Natural killer cell treated with Interleukin-12 subunit alpha and Interleukin-12 subunit beta and Interleukin-15 and Interleukin-18, amount 100 ng/mL, for 72 hours (primary cell): ENCODE results near the gene BTG4. TPM values are rescaled to one million over a fixed set of nuclear protein-coding genes. Genes with fewer than 3 reads are reported as not detected.

ENCODE experiments used
- ATAC-seq, 2 donors: fragments of 150-1000 bp; cut with Tn5 transposase in 1 of 2; sonication (Bioruptor Pico), chemical (Tn5 transposase) in 1 of 2; 2 replicates each; pipeline ENCODE4 v1.10.0; 2021
- DNase-seq: peaks from one replicate; pipeline ENCODE4 v3.0.0; 2022; ENCODE audit warnings: low spot score
- H3K27ac Mint-ChIP-seq, 2 donors: 1 replicate in 1 of 2; 2 replicates in 1 of 2; pipeline ENCODE4 v1.8.0; 2022; ENCODE audit warnings: mixed read lengths in 2 of 2, mild to moderate bottlenecking in 1 of 2, moderate library complexity in 1 of 2
- H3K27me3 Mint-ChIP-seq, 2 donors: 1 replicate in 1 of 2; 2 replicates in 1 of 2; pipeline ENCODE4 v1.8.0; 2022; ENCODE audit warnings: mixed read lengths in 2 of 2
- H3K36me3 Mint-ChIP-seq: one replicate; pipeline ENCODE4 v1.8.0; 2022; ENCODE audit warnings: mixed read lengths
- H3K4me1 Mint-ChIP-seq, 2 donors: 1 replicate in 1 of 2; 2 replicates in 1 of 2; pipeline ENCODE4 v1.8.0; 2022; ENCODE audit warnings: low read depth in 2 of 2, mixed read lengths in 2 of 2, mild to moderate bottlenecking in 1 of 2
- H3K4me3 Mint-ChIP-seq: one replicate; pipeline ENCODE4 v1.8.0; 2022; ENCODE audit warnings: mixed read lengths
- H3K9me3 Mint-ChIP-seq: 2 replicates; pipeline ENCODE4 v1.8.0; 2022; ENCODE audit warnings: mixed read lengths
- total RNA-seq, 2 donors: library from RNA; stranded (reverse); gene quantifications; one replicate each; pipeline ENCODE4 v1.2.3, GENCODE V29; 2022

Gene BTG4
- total RNA-seq, 2 donors from 2014 or later: not detected

- Mint-ChIP-seq H3K36me3 (no peaks in the 10 kb centered on the region), H3K9me3 (no peaks in the 10 kb centered on the region), H3K4me1 (no peaks in the 10 kb centered on the region), H3K4me3 (no peak overlapping the region), H3K27ac (no peak overlapping the region), H3K27me3 (peaks cover 33 to 57% of the 10 kb centered on the region in 2 donors)
- DNase-seq (no peak), ATAC-seq (no peak)
Observed at GRCh38 chr11:111502611-111503010, 9.6 kb downstream of the BTG4 start.

- ATAC-seq (no peak), DNase-seq (no peak)
- Mint-ChIP-seq H3K27ac (no peak overlapping the region), H3K9me3 (no peaks in the 10 kb centered on the region), H3K36me3 (no peaks in the 10 kb centered on the region), H3K27me3 (peaks cover 32 to 50% of the 10 kb centered on the region in 2 donors), H3K4me1 (no peaks in the 10 kb centered on the region), H3K4me3 (no peak overlapping the region)
Observed at GRCh38 chr11:111500481-111500880, 11.7 kb downstream of the BTG4 start.

GRCh38 chr11:111499483-111499882 is 12.7 kb downstream of the BTG4 start:
- Mint-ChIP-seq H3K36me3 (no peaks in the 10 kb centered on the region), H3K4me3 (no peak overlapping the region), H3K27me3 (peaks cover 29 to 42% of the 10 kb centered on the region in 2 donors), H3K27ac (no peak overlapping the region), H3K4me1 (no peaks in the 10 kb centered on the region), H3K9me3 (no peaks in the 10 kb centered on the region)
- ATAC-seq (no peak), DNase-seq (no peak)

GRCh38 chr11:111494040-111494439 is 18.1 kb downstream of the BTG4 start:
- H3K4me3 Mint-ChIP-seq: no peak overlapping the region
- DNase-seq: no peak
- H3K27ac Mint-ChIP-seq: no peak overlapping the region
- H3K27me3 Mint-ChIP-seq: peaks cover 30 to 45% of the 10 kb centered on the region in 2 donors
- no peaks in the 10 kb centered on the region for H3K9me3 Mint-ChIP-seq
- H3K36me3 Mint-ChIP-seq: no peaks in the 10 kb centered on the region
- H3K4me1 Mint-ChIP-seq: no peaks in the 10 kb centered on the region
- no peak for ATAC-seq

GRCh38 chr11:111490496-111490895 is 21.7 kb downstream of the BTG4 start:
- no peaks in the 10 kb centered on the region for H3K4me1 Mint-ChIP-seq
- DNase-seq (no peak), ATAC-seq (no peak)
- no peak overlapping the region for H3K4me3 Mint-ChIP-seq
- H3K27me3 Mint-ChIP-seq: peaks cover 28 to 46% of the 10 kb centered on the region in 2 donors
- no peak overlapping the region for H3K27ac Mint-ChIP-seq
- H3K36me3 Mint-ChIP-seq: peaks cover 5% of the 10 kb centered on the region
- H3K9me3 Mint-ChIP-seq: no peaks in the 10 kb centered on the region

- no peak overlapping the region for H3K27ac Mint-ChIP-seq
- DNase-seq (no peak), ATAC-seq (no peak)
- no peak overlapping the region for H3K4me3 Mint-ChIP-seq
- H3K27me3 Mint-ChIP-seq: peaks cover 27 to 75% of the 10 kb centered on the region in 2 donors
- H3K36me3 Mint-ChIP-seq: peaks cover 17% of the 10 kb centered on the region
- peaks cover 4% of the 10 kb centered on the region for H3K9me3 Mint-ChIP-seq
- H3K4me1 Mint-ChIP-seq: no peaks in the 10 kb centered on the region
Observed at GRCh38 chr11:111483431-111483830, 28.8 kb downstream of the BTG4 start.

- no peak overlapping the region for H3K4me3 Mint-ChIP-seq
- H3K4me1 Mint-ChIP-seq: no peaks in the 10 kb centered on the region
- peaks cover 25 to 69% of the 10 kb centered on the region in 2 donors for H3K27me3 Mint-ChIP-seq
Observed at GRCh38 chr11:111479666-111480065, 32.5 kb downstream of the BTG4 start.

GRCh38 chr11:111477898-111478297 is 34.3 kb downstream of the BTG4 start:
- Mint-ChIP-seq H3K27ac (no peak overlapping the region), H3K27me3 (peaks cover 25 to 52% of the 10 kb centered on the region in 2 donors), H3K36me3 (peaks cover 2% of the 10 kb centered on the region), H3K4me1 (no peaks in the 10 kb centered on the region), H3K9me3 (no peaks in the 10 kb centered on the region), H3K4me3 (no peak overlapping the region)
- ATAC-seq (no peak), DNase-seq (no peak)

More at GRCh38 chr11:111479666-111480065, 32.5 kb downstream of the BTG4 start:
- ATAC-seq (no peak), DNase-seq (no peak)
- Mint-ChIP-seq H3K27ac (no peak overlapping the region), H3K36me3 (peaks cover 12% of the 10 kb centered on the region), H3K9me3 (peaks cover 4% of the 10 kb centered on the region)

GRCh38 chr11:111476956-111477355 is 35.2 kb downstream of the BTG4 start:
- no peak overlapping the region for H3K4me3 Mint-ChIP-seq
- no peaks in the 10 kb centered on the region for H3K9me3 Mint-ChIP-seq
- no peak overlapping the region for H3K27ac Mint-ChIP-seq
- DNase-seq: no peak
- H3K27me3 Mint-ChIP-seq: peaks cover 25 to 45% of the 10 kb centered on the region in 2 donors
- ATAC-seq: no peak
- no peaks in the 10 kb centered on the region for H3K36me3 Mint-ChIP-seq
- H3K4me1 Mint-ChIP-seq: no peaks in the 10 kb centered on the region

- H3K27me3 Mint-ChIP-seq: peaks cover 25 to 44% of the 10 kb centered on the region in 2 donors
- H3K27ac Mint-ChIP-seq: no peak overlapping the region
- H3K4me3 Mint-ChIP-seq: no peak overlapping the region
- DNase-seq (no peak), ATAC-seq (no peak)
- no peaks in the 10 kb centered on the region for H3K4me1 Mint-ChIP-seq
- H3K36me3 Mint-ChIP-seq: no peaks in the 10 kb centered on the region
- H3K9me3 Mint-ChIP-seq: no peaks in the 10 kb centered on the region
Observed at GRCh38 chr11:111476366-111476765, 35.8 kb downstream of the BTG4 start.

- no peaks in the 10 kb centered on the region for H3K36me3 Mint-ChIP-seq
- no peak for ATAC-seq
- H3K4me3 Mint-ChIP-seq: no peak overlapping the region
- no peaks in the 10 kb centered on the region for H3K9me3 Mint-ChIP-seq
- H3K4me1 Mint-ChIP-seq: no peaks in the 10 kb centered on the region
- no peak overlapping the region for H3K27ac Mint-ChIP-seq
- DNase-seq: no peak
- H3K27me3 Mint-ChIP-seq: peaks cover 17 to 29% of the 10 kb centered on the region in 2 donors
Observed at GRCh38 chr11:111474432-111474831, 37.8 kb downstream of the BTG4 start.

GRCh38 chr11:111472228-111472627 is 40.0 kb downstream of the BTG4 start:
- no peaks in the 10 kb centered on the region for H3K4me1 Mint-ChIP-seq
- no peak for ATAC-seq
- DNase-seq: no peak
- no peaks in the 10 kb centered on the region for H3K9me3 Mint-ChIP-seq
- H3K27me3 Mint-ChIP-seq: peaks cover 8 to 9% of the 10 kb centered on the region in 2 donors
- no peaks in the 10 kb centered on the region for H3K36me3 Mint-ChIP-seq
- H3K4me3 Mint-ChIP-seq: no peak overlapping the region
- H3K27ac Mint-ChIP-seq: no peak overlapping the region

- H3K36me3 Mint-ChIP-seq: no peaks in the 10 kb centered on the region
- DNase-seq (no peak), ATAC-seq (no peak)
- H3K27ac Mint-ChIP-seq: no peak overlapping the region
- no peaks in the 10 kb centered on the region for H3K4me1 Mint-ChIP-seq
- H3K9me3 Mint-ChIP-seq: no peaks in the 10 kb centered on the region
- no peak overlapping the region for H3K4me3 Mint-ChIP-seq
- peaks cover 8 to 11% of the 10 kb centered on the region in 2 donors for H3K27me3 Mint-ChIP-seq
Observed at GRCh38 chr11:111469200-111469599, 43.0 kb downstream of the BTG4 start.

GRCh38 chr11:111466615-111467014 is 45.6 kb downstream of the BTG4 start:
- peaks cover 4 to 11% of the 10 kb centered on the region in 2 donors for H3K27me3 Mint-ChIP-seq
- ATAC-seq (no peak), DNase-seq (no peak)
- no peak overlapping the region for H3K4me3 Mint-ChIP-seq
- no peak overlapping the region for H3K27ac Mint-ChIP-seq
- no peaks in the 10 kb centered on the region for H3K36me3 Mint-ChIP-seq
- no peaks in the 10 kb centered on the region for H3K4me1 Mint-ChIP-seq
- no peaks in the 10 kb centered on the region for H3K9me3 Mint-ChIP-seq

GRCh38 chr11:111465400-111465799 is 46.8 kb downstream of the BTG4 start:
- ATAC-seq: no peak
- Mint-ChIP-seq H3K27me3 (peaks cover 10 to 19% of the 10 kb centered on the region in 2 donors), H3K27ac (no peak overlapping the region)

More at GRCh38 chr11:111465400-111465799, 46.8 kb downstream of the BTG4 start:
- H3K36me3 Mint-ChIP-seq: no peaks in the 10 kb centered on the region
- no peak for DNase-seq
- H3K9me3 Mint-ChIP-seq: no peaks in the 10 kb centered on the region
- H3K4me3 Mint-ChIP-seq: no peak overlapping the region
- no peaks in the 10 kb centered on the region for H3K4me1 Mint-ChIP-seq
